Hepatocyte (in vitro differentiated cells): ENCODE measurements around the gene LY6G5C. TPM values are rescaled to one million over a fixed set of nuclear protein-coding genes. Genes with fewer than 3 reads are reported as not detected.

Experiments
- DNase-seq: peaks from one replicate; pipeline ENCODE4 v3.0.0-alpha.2; 2016; ENCODE audit warnings: low spot score
- H2AFZ ChIP-seq: fragments of 200-600 bp; sonication (generic); 2 replicates; pipeline ENCODE4 v1.6.0; 2016; ENCODE audit warnings: antibody characterized with exemption, mild to moderate bottlenecking
- H3K27ac ChIP-seq: fragments of 200-600 bp; sonication (generic); 2 replicates; pipeline ENCODE4 v1.5.1; 2016; ENCODE audit warnings: mild to moderate bottlenecking
- H3K27me3 ChIP-seq: fragments of 200-600 bp; sonication (generic); 2 replicates; pipeline ENCODE4 v1.6.1; 2016
- H3K36me3 ChIP-seq: fragments of 200-600 bp; sonication (generic); replicated peaks from 2 replicates; pipeline ENCODE4 v1.5.1; 2016; ENCODE audit warnings: low read depth; ENCODE audit not compliant: insufficient read depth
- H3K4me1 ChIP-seq: fragments of 200-600 bp; sonication (generic); 2 replicates; pipeline ENCODE4 v1.5.1; 2016; ENCODE audit warnings: mild to moderate bottlenecking, moderate library complexity; ENCODE audit not compliant: insufficient read depth
- H3K4me2 ChIP-seq: fragments of 200-600 bp; sonication (generic); 2 replicates; pipeline ENCODE4 v1.6.0; 2016
- H3K4me3 ChIP-seq: fragments of 200-600 bp; sonication (generic); 2 replicates; pipeline ENCODE4 v1.5.1; 2016; ENCODE audit warnings: mild to moderate bottlenecking
- H3K79me2 ChIP-seq: fragments of 200-600 bp; sonication (generic); 2 replicates; pipeline ENCODE4 v1.6.0; 2017; ENCODE audit warnings: mild to moderate bottlenecking
- H3K9me2 ChIP-seq: fragments of 200-600 bp; sonication (generic); replicated peaks from 2 replicates; pipeline ENCODE4 v1.6.0; 2017; ENCODE audit warnings: mild to moderate bottlenecking; ENCODE audit not compliant: insufficient read depth
- H3K9me3 ChIP-seq: fragments of 200-600 bp; sonication (generic); 2 replicates; pipeline ENCODE4 v1.5.1; 2016; ENCODE audit warnings: low read depth, mild to moderate bottlenecking
- H4K20me1 ChIP-seq: fragments of 200-600 bp; sonication (generic); 2 replicates; pipeline ENCODE4 v1.6.0; 2016; ENCODE audit warnings: mild to moderate bottlenecking; ENCODE audit not compliant: insufficient read depth, poor library complexity, severe bottlenecking
- CTCF ChIP-seq: fragments of 200-600 bp; sonication (generic); IDR thresholded peaks from 2 replicates; pipeline ENCODE4 v1.5.1; 2016; ENCODE audit warnings: antibody characterized with exemption, mild to moderate bottlenecking; ENCODE audit not compliant: poor library complexity
- EZH2 ChIP-seq: fragments of 200-600 bp; sonication (generic); IDR thresholded peaks from 2 replicates; pipeline ENCODE4 v1.6.1; 2016; ENCODE audit warnings: antibody characterized with exemption, mild to moderate bottlenecking, borderline replicate concordance
- EZH2phosphoT487 ChIP-seq: fragments of 200-600 bp; sonication (generic); IDR thresholded peaks from one replicate; pipeline ENCODE4 v1.6.1; 2018; ENCODE audit warnings: antibody characterized with exemption, mild to moderate bottlenecking, low read depth, moderate library complexity; ENCODE audit not compliant: unreplicated experiment, severe bottlenecking
- WGBS: methylation state at CpG from one replicate; pipeline ENCODE4 v1.1.6; 2016; ENCODE audit warnings: low lambda C conversion rate; ENCODE audit errors: missing lambda C conversion rate; 5-methylcytosine and 5-hydroxymethylcytosine counted together
- polyA plus RNA-seq: library from polyadenylated mRNA; unstranded; fragments of >200 nt; fragmentation: Nextera tagmentation; extraction: Ambion mirVana; gene quantifications from 2 replicates; pipeline ENCODE4 v1.2.1, GENCODE V29; 2016
- total RNA-seq: library from RNA; depleted of rRNA; stranded (reverse); fragments of >200 nt; gene quantifications from 2 replicates; pipeline ENCODE4 v1.2.3, GENCODE V29; 2014

The LY6G5C gene
- total and polyA plus RNA-seq, 2 experiments from 2014 or later = 0.63 TPM; not detected in 1

- H3K27me3 ChIP-seq = no peaks in the 10 kb centered on the region
- H3K4me3 ChIP-seq = no peak overlapping the region
Measured at GRCh38 chr6:31633447-31633846, 47.4 kb downstream of the LY6G5C start.

GRCh38 chr6:31632279-31632946 is 48.5 kb downstream of the LY6G5C start:
- H3K79me2 ChIP-seq = peaks cover 6% of the 10 kb centered on the region
- H3K9me3 ChIP-seq = no peaks in the 10 kb centered on the region
- no peaks in the 10 kb centered on the region for H3K36me3 ChIP-seq
- no peak for DNase-seq
- no peak overlapping the region for H3K27ac ChIP-seq
- H4K20me1 ChIP-seq = peaks cover 9% of the 10 kb centered on the region
- H3K9me2 ChIP-seq = no peaks in the 10 kb centered on the region
- no peak overlapping the region for H3K4me2 ChIP-seq
- H2AFZ ChIP-seq = no peak overlapping the region
- H3K4me1 ChIP-seq = no peaks in the 10 kb centered on the region
- no peak overlapping the region for H3K4me3 ChIP-seq
- WGBS = 97% methylated on average over 26 of the region's 26 CpGs
- H3K27me3 ChIP-seq = no peaks in the 10 kb centered on the region
- no peak for TF ChIP-seq EZH2phosphoT487
- no peak for TF ChIP-seq EZH2
- no peak for TF ChIP-seq CTCF

More at GRCh38 chr6:31633447-31633846, 47.4 kb downstream of the LY6G5C start:
- Histone ChIP-seq H3K79me2 (peaks cover 6% of the 10 kb centered on the region), H3K4me2 (no peak overlapping the region), H3K4me1 (no peaks in the 10 kb centered on the region), H3K9me3 (no peaks in the 10 kb centered on the region), H4K20me1 (peaks cover 7% of the 10 kb centered on the region), H3K27ac (no peak overlapping the region), H2AFZ (no peak overlapping the region), H3K36me3 (no peaks in the 10 kb centered on the region), H3K9me2 (no peaks in the 10 kb centered on the region)
- 91% methylated on average over 7 of the region's 7 CpGs for WGBS
- TF ChIP-seq CTCF = no peak
- no peak for TF ChIP-seq EZH2phosphoT487
- no peak for DNase-seq

GRCh38 chr6:31631681-31632278 is 49.1 kb downstream of the LY6G5C start:
- Histone ChIP-seq H3K27me3 (no peaks in the 10 kb centered on the region), H3K79me2 (peaks cover 7% of the 10 kb centered on the region), H3K27ac (no peak overlapping the region), H3K9me3 (no peaks in the 10 kb centered on the region), H3K9me2 (no peaks in the 10 kb centered on the region), H2AFZ (no peak overlapping the region), H3K4me2 (no peak overlapping the region), H3K36me3 (no peaks in the 10 kb centered on the region), H3K4me1 (no peaks in the 10 kb centered on the region), H4K20me1 (peaks cover 9% of the 10 kb centered on the region), H3K4me3 (no peak overlapping the region)
- no peak for DNase-seq
- 98% methylated on average over 15 of the region's 32 CpGs for WGBS
- no peak for TF ChIP-seq EZH2phosphoT487
- TF ChIP-seq EZH2 = no peak
- no peak for TF ChIP-seq CTCF
